HG02623 (cell line): ENCODE measurements around the gene PM20D1.
"Not testable (repeated sequence)": the region's sequence is repeated elsewhere in the genome, so short reads cannot be mapped to it uniquely, and the experiment has no call there.

Experiments
- ATAC-seq: cut with Tn5 transposase; IDR thresholded peaks from one replicate; pipeline ENCODE4 v1.9.1; 2021; ENCODE audit warnings: moderate library complexity; ENCODE audit not compliant: unreplicated experiment

PM20D1 gene, protein sequence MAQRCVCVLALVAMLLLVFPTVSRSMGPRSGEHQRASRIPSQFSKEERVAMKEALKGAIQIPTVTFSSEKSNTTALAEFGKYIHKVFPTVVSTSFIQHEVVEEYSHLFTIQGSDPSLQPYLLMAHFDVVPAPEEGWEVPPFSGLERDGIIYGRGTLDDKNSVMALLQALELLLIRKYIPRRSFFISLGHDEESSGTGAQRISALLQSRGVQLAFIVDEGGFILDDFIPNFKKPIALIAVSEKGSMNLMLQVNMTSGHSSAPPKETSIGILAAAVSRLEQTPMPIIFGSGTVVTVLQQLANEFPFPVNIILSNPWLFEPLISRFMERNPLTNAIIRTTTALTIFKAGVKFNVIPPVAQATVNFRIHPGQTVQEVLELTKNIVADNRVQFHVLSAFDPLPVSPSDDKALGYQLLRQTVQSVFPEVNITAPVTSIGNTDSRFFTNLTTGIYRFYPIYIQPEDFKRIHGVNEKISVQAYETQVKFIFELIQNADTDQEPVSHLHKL

DNA sequence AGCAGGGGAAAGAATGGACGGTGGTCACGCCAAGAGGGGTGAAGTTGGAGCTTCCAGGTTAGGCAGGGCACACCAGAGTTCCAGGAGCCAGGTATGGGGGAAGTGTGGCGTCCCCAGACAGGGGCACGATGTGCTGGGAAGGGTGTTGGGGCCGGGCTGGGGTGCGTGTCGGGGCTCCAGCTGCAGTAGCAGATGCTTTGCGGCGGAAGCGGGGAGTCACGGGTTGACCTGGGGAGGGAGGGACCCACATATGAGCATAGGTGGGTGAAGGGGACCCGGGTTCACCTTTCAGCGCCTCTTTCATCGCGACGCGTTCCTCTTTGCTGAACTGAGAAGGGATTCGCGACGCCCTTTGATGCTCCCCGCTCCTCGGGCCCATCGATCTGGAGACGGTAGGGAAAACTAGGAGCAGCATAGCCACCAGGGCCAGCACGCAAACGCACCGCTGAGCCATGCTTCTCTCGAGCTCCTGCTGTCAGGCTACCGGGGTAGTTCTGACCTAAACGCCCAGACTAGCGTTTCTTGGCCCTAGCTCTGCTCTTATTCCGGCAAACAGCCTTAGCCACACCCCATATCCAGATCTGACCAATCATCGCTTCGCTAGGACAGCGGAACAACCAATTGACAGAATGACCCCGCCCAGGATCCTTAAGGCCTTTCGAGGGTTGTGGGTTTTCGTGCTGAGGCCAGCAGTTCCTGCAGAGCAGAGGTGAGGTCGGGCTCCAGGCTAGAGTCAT, at the start of gene PM20D1:
TSS of gene PM20D1 (minus strand) at position 514 of the 737 bp plus-strand sequence. CDS start at position 454, 60 bp downstream.
- ATAC-seq: no peak

DNA sequence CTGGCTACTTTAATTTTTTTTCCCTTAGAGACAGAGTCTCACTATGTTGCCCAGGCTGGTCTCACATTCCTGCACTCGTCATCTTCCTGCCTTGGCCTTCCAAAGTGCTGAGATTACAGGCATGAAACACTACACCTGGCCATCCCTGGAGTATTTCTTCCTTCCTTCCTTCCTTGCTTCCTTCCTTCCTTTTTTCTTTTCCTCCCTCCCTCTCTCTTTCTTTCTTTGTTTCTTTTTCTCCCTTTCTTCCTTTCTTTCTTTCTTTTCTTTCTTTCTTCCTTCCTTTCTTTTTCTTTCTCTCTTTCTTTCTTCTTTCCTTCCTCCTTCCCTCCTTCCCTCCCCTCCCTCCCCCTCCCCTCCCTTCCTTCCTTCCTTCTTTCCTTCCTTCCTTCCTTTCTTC, 46.4 kb upstream of the PM20D1 start:
- no peak for ATAC-seq

DNA sequence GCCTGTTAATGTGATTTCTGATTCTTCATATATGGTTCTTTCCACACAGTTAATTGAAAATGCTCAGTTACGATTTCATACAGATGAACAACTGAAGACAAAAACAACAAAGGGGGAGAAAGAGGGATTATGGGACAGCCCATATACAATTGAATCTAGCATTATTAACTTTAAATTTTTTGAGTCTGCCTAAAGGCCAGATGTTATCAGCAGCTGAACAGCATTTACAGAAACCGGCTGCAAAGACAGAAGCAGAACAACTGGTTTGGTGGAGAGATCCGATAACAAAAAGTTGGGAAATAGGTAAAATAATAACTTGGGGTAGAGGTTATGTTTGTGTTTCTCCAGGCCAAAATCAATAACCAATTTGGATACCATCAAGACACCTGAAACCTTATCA, 44.2 kb upstream of the PM20D1 start:
- ATAC-seq: not testable (repeated sequence)

DNA sequence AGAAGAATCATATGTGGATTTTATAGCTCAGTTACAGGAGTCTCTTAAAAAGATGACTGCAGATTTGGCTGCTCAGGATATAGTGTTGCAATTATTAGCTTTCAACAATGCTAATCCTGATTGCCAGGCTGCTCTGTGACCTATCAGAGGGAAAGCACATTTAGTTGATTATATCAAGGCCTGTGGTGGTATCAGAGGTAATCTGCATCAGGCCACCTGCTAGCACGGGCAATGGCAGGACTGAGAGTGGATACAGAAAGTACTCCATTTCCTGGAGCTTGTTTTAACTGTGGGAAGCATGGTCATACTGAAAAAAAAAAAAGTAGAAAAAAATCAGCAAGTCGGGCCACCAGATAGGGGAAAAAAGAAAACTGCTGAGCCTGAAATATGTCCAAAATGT, 42.2 kb upstream of the PM20D1 start:
- ATAC-seq: not testable (repeated sequence)

DNA sequence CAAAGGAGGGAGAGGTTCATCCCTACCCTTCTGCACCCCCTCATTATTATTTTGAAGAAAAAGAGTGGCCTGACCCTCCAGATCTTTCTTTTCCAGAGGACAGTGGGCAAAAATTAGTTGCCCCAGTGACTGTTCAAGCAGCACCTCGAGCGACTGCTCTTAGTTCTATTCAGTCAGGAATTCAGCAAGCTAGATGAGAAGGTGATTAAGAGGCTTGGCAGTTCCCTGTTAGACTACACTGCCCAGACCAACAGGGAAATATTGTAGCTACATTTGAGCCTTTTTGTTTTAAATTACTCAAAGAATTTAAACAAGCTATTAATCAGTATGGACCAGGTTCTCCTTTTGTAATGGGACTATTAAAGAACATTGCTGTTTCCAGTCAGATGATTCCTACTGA, 41.5 kb upstream of the PM20D1 start:
- not testable (repeated sequence) for ATAC-seq

DNA sequence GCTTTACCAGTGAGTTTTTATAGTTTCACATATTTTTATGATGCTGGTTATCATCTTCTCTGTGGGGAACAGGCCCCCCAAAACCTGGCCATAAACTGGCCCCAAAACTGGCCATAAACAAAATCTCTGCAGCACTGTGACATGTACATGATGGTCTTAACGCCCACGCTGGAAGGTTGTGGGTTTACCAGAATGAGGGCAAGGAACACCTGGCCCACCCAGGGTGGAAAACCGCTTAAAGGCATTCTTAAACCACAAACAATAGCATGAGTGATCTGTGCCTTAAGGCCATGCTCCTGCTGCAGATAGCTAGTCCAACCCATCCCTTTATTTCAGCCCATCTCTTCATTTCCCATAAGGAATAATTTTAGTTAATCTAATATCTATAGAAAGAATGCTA, 40.7 kb upstream of the PM20D1 start:
- not testable (repeated sequence) for ATAC-seq

DNA sequence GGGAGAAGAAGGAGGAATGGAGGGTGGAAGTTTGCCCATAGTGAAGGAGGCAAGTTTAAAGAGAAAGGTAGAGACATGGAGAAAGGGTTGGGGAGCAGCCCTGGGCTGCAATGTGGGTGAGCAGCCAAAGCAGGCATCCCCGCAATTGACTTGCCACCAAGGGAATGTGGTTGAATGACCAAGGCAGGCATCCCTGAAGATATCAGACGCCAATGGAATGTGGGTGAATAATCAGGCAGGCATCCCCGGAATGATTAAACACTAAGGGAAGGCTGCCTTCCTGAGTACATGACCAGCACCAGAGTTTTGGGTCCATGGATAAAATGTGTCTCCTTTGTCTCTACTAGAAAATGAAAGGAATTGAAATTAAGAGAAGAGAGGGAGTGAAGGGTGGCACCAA, 39.8 kb upstream of the PM20D1 start:
- ATAC-seq: not testable (repeated sequence)

DNA sequence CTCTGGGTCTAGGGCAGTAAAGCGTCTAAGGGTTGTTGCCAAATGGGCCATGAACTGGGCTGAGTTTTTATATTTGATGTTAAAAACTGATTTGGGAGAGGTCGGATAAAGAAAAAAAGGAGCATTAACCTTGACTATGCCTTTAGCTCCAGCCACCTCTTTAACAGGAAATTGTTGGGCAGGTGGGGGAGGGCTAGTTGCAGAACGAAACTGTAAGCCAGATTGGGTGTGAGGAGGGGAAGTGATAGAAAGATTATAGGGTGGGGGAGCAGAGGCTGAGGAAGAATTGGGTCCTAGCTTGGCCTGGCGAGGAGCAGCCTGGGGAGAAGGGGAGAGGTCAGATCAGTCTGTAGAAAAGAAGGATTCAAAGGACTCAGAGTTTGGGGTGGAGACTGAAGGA, 39.1 kb upstream of the PM20D1 start:
- ATAC-seq: not testable (repeated sequence)

DNA sequence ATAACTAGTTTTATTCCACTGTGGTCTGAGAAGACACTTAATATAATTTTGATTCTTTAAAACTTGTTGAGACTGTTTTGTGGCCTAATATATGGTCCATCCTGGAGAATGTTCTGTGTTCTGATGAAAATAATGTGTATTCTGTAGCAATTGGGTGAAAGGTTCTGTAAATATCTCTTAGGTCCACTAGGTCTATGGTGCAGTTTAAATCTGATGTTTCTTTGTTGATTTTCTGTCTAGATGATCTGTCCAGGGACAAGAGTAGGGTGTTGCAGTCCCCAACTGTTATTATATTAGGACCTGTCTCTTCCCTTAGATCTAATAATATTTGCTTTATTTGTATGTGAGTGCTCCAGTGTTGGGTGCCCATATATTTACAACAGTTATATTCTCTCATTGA, 33.9 kb upstream of the PM20D1 start:
- ATAC-seq: no peak

DNA sequence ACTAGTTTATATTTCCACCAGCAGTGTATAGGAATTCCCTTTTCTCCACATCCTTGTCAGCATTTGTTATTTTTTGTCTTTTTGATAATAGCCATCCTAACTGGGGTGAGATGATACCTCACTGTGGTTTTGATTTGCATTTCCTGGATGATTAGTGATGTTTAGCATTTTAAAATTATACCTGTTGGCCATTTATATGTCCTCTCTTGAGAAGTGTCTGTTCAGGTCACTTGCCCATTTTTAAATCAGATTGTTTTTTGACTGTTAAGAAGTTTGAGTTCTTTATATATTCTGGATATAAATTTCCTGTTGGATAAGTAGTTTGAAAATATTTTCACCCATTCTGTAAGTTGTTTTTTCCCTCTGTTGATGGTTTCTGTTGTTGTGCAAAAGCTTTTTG, 31.0 kb upstream of the PM20D1 start:
- ATAC-seq: no peak

DNA sequence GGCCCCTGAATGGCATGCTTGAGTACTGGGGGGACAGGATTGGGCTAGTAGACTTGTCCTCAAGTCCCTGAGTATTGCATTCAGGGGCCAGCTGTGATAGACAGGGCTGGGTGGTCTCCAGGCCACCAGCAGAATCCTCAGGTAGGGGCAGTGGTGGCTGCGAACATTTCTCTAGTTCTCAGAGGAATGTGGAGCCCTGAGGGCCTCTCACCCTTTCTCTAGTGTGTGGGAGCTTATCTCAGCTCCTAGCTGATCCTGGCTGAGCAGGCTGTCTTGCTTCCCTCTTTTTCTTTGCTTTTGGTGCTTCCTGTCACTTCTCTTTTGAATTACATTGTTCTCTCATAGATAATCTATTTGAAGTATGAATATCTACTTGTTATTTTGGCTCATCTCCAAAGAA, 30.0 kb upstream of the PM20D1 start:
- no peak for ATAC-seq

DNA sequence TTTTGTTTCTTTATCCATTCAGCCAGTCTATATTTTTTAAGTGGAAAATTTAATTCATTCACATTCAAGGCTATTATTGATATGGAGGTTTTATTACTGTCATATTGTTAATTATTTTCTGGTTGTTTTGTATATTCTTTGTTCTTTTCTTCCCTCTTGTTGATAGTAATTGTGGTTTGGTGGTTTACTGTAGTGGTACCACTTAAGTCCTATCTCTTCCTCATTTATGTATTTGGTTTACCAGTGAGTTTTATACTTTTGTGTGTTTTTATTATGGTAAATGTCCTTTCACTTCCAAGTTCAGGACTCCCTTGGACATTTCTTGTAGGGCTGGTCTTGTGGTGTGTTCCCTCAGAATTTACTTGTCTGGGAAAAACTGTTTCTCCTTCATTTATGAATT, 28.1 kb upstream of the PM20D1 start:
- ATAC-seq: no peak

DNA sequence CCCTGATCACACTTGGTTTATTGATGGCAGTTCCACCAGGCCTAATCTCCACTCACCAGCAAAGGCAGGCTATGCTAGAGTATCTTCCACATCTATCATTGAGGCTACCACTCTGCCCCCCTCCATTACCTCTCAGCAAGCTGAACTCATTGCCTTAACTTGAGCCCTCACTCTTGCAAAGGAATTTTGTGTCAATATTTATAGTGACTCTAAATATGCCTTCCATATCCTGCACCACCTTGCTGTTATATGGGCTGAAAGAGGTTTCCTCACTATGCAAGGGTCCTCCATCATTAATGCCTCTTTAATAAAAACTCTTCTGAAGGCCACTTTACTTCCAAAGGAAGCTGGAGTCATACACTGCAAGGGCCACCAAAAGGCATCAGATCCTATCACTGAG, 23.2 kb upstream of the PM20D1 start:
- not testable (repeated sequence) for ATAC-seq

DNA sequence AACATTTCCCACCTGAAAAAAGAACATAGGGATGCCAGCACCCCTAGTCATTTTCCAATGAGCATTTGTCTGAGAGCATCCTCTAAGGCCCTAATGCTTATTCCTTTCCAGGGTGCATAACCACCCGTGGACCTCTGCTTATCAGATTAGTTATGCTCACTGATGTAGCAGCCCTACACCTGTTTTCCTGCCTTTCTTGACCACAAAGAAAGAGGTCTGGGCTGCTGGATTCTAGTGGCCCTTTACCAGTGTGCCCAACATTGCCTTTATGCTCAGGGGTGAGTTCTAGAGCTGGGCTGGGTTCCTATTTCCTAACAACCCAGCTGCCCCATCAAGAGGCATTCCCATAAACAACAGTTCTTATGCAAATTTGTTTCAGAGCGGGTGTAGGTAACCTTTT, 20.3 kb upstream of the PM20D1 start:
- ATAC-seq: no peak

DNA sequence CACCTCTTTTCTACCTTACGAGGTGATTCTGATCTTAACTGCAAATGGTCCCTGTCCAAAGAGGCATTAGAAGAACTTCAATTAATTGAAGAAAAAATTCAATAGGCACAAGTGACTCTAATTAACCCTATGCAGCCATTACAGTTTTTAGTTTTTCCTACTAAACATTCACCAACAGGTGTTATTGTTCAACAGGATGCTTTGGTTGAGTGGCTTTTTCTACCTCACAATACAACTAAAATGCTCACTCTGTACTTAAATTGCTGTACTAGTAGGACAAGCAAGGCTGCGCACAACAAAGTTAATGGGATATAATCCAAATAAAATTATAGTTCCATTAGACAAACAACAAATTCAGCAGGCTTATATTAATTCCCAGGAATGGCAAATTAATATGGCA, 11.6 kb upstream of the PM20D1 start:
- no peak for ATAC-seq

DNA sequence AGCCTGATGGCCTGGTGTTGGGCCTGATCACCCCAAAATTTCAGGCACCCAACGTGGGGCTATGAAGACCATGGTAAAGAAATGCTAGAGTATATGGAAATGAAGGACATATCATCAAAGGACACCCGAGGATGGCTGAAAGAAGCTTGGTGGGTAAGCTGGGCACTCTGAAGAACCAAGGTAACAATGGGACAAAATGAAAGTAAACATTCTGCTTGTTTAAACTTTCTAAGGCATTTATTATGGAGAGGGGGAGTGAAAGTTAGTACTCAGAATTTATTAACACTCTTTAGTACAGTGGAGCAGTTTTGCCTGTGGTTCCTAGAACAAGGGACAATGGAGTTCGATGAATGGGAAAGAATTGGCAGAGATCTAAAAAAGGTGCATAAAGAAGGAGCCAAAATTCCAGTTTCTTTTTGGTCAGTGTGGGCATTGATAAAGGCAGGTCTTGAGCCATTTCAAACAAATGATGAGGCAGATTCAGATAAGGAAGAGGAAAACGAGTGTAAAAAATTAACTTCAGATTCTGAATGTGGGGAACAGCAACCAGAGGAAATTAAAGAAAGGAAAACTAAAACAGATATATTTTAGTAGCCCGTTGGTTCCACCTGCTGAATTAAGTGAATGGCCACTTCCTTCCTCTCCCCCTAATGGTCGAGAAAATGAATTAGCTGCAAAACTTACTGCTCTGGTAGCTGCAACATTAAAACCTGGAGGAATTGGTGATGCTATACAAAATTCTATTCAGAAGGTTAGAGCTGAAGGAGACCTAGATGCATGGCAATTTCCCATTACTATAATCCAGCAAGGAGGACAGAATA, 8.4 kb upstream of the PM20D1 start:
- ATAC-seq: no peak

DNA sequence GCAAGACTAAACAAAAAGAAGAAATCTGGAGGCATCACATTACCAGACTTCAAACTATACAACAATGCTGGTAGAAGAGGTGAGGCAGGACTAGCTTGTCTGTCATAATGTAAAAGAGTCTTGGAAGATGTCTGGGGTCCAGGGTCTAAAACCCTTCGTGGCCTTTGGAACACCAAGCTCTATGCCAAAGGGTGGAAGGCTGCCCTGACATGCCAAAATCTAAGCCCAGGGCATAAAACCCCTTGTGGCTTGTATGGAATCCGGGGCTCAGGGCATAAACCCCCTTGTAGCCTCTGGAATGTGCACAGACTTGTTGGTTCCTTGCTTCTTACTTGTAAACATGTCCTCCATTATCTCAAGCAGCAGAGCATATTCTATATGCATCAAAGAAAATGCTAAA, 7.6 kb upstream of the PM20D1 start:
- ATAC-seq: not testable (repeated sequence)

DNA sequence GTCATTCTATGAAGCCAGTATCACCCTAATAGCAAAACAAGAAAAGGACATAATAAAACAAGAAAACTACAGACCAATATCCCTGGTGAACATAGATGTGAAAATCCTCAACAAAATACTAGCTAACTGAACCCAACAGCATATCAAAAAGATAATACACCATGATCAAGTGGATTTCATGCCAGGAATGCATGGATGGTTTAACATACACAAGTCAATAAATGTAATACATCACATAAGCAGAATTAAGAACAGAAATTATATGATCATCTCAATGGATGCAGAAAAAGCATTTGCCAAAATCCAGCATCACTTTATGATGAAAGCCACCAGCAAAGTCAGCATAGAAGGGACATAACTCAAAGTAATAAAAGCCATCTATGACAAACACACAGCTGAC, 6.5 kb upstream of the PM20D1 start:
- ATAC-seq: no peak

DNA sequence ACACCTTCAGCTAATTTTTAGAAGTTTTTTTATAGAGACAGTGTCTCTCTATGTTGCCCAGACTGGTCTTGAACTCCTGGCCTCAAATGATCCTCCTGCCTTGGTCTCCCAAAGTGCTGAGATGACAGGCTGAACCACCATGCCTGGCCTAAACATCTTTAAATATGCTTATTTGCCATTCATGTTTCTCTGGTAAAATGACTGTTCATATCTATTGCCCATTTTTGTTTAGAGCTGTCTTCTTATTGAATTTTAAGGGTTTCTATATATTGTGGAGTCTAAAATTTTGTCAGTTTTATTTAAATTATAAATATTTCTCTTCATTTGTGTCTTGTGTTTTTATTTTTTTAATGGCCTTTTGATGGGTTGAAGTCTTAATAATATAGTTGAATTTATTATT, 3.0 kb upstream of the PM20D1 start:
- no peak for ATAC-seq

DNA sequence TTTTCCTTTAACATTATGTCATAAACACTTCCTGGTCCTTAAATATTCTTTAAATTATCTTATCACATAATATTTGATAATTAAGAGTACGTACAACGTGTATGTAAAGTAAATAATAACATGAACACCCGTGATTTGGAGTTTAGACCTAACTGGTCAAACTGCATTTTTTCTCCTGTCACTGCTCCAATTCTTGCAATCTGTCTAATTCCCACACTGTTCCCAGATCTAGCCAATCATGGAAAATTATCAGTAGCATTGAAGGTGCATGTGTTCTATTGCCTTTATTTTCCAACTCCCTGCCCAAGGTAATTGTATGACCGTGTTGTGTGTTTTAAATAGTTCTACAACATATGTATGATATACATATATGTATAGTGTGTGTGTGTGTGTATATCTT, 2.1 kb upstream of the PM20D1 start:
- ATAC-seq: no peak
